ENCODE data around the gene PLXDC1.
"Not testable (repeated sequence)": the region's sequence is repeated elsewhere in the genome, so short reads cannot be mapped to it uniquely, and the experiment has no call there.

Gene PLXDC1

DNA sequence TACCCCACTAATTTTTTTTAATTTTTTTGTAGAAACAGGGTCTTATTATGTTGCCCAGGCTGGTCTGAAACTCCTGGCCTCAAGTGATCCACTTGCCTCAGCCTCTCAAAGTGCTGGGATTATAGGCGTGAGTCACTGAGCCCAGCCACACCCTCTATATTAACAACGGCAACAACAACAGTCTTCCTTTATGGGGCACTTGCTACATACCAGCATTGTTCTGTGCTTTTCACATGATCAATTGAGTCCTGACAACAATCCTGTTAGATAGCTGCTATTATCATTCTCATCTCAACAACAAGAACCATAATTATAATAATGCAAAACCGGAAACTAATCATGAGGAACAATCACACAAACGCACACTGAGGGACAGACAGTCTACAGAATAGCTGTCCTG, 27.1 kb upstream of the PLXDC1 start:
- no peak for DNase-seq

DNA sequence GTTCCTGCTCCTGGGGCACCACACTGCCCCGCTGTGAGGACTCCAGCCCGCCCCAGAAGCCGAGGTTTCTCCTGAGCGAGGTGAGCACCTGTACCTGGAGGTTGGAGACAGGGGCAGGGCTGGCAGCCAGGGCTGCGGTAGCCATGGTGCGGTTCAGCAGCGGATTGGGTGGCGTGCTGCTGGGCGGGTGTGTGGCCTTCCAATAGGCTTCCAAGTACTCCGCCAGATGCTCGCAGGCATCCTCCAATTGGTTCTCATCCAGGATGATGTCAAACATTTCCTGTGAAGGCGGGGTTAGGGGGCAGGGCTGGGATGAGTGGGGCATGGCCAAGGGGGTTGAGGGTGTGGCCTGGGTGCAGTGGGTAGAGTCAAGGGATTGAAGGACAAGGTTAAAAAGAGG, 25.8 kb upstream of the PLXDC1 start:
- DNase-seq: no peak

DNA sequence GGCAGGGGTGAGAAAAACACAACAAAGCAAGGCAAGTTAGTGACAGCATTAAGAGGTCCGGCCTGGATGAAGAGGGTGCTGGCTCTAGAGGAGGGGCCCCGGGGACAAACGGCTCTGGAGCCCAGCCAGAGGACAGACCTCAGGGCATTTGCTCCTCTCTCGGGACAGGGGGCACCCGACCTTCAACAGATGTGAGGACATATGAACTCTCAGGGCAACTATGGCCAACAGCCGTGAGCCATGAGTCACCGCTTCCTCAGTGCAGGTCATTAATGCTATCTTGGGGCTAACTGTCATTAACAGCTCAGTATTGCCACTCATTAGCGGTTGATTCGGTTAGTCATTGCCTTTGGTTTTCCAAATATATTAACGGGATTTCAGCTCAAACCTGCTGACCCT, 24.3 kb upstream of the PLXDC1 start:
- DNase-seq: no peak

DNA sequence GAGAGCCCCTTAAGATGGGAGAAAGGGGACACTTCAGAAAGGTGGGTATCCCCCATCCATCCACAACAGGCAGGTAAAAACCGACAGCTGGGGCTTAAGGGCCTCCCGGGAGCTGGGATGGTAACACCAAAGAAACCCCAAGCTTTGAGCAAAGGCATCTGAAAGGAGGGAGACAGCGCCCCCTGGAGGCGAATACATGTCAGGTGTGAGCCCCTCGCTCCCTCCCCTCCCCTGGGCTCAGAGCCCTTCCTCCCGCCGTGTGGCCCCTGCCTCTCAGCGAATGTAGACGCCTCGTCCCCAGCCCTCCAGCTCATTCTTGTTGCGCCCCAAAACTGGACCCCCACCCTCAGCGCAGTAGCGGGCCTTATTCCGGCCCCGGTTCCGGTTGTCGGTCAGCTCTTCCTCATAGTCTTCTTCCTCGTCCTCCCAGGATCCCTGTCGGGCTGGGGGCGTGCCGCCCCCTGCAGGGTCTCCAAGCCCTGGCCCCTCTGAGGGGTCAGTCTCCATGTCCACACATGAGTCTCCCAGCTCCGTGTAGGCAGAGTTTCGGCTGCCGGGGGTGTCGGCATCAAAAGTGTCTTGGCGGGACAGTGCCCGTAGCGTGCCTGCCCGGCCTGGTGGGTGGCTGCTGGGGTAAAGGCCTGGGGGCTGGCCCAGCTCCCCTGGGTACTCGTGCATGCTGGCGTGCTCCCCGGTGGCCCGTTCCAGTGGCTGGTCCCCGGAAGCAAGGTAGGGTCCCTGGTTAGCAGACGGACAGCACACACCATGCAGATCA, 23.7 kb upstream of the PLXDC1 start:
- DNase-seq: peak; percentile 76

DNA sequence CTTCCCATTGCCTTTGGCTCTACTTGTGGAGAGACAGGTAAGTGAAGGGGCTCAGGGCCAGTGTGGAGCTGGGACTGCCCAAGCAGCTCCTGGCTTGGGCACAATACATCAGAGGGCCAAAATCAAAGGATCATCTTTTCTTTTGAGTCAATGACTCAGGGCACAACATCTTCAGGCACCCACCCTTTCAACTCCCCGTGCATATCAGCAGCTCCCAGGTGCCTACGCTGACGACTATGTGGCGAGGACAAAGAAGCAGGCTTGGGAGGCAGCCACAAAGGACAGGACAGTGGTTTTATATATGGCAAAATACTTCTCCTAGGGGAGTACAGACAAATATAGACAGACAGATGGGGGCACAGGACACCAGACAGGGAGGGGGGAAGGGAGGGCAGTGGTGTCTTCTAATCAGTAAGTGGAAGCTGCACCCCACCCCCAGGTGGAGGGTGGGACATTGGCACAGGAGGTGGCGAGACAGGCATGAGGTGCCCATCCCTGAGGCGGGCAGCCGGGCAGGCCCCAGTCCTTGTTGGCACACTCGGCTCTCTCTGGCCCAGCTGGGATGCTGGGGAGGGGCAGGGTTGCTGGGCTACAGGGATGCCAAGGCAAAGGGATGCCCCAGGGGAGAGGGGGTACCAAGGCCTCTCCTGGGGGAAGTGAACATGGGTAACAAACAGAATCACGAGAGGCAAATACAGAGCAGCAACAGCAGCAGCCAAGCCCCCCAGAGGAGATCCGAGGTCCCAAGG, 22.3 kb upstream of the PLXDC1 start:
- no peak for DNase-seq

DNA sequence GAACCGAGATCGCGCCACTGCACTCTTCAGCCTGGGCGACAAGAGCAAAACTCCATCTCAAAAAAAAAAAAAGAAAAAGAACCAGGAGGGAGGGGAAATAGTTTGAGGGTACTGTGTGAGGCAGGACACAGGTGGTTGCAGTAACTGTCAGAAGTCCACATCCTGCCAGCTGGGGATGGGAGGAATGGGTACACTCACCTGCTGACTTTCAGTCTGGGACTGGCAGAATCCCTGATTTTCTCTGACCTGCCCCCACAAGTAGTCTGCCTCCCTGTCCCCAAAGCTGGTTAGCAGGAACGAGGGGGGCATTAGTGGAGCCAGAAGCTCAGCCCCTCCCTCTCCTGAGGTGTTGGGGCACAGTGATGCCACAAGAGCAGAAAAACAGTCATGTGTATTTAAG, 21.6 kb upstream of the PLXDC1 start:
- no peak for DNase-seq

DNA sequence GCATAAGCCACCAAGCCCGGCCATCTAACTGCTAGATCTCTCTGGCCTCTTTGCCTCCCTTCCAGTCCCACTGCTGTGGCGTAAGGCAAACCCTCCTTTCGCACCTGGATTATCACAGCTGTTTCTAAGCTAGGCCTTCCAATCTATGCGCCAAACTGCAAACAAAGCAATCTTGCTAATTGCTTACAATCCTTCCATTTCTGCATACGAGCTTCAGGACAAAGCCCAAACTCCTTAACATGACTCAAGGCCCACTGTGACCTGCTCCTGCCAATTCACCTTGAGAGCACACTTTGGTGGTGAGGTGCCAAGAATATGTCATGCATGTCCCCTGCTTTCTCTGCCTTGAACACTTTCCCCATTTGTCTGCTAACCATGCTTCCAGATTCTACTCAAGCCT, 20.5 kb upstream of the PLXDC1 start:
- no peak for DNase-seq

DNA sequence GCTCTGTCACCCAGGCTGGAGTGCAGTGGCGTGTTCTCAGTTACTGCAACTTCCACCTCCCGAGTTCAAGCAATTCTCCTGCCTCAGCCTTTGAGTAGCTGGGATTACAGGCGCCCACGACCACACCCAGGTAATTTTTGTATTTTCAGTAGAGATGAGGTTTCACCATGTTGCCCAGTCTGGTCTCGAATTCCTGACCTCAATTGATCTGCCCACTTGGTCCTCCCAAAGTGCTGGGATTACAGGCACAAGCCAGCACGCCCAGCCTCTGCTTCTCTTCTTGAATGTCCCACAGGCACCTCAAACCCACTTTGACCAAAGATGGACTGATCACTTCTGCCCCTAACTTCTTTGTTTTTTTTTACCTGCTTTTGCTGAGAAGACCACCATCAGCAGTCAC, 19.1 kb upstream of the PLXDC1 start:
- DNase-seq: no peak

DNA sequence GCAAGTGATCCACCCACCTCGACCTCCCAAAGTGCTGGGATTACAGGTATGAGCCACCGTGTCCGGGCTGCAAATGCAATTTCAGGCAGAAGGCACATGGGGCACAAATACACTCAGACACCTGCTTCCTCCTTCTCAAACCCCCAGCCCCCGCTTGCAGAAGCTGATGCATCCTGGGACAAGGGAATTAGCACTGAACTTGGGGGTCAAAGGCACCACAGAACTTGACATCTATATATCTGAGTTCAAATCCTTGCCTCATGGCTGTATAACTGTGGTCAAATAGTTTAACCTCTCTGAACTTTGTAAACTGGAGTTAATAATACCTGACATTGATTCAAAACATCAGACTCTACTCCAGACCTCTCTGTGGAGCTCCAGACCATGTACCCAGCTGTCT, 18.7 kb upstream of the PLXDC1 start:
- DNase-seq: no peak

DNA sequence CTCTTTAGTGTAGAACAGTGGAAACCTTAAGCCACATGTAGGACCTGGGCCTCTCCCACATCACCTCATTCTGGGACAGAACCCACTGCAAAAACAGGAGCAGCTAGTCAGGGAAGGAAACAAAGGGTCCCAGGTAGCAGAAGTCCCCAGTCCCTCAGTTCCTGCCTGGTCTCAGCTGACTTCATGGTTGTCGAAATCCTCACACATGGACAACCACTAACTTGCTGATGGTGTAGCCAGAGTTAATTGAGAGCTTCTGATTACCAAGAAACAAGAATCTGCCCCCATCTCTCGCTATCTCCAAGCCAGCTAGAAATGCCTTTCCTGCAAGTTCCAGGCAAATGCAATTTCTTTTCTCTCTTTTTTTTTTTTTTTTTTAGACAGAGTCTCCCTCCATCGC, 18.1 kb upstream of the PLXDC1 start:
- no peak for DNase-seq

DNA sequence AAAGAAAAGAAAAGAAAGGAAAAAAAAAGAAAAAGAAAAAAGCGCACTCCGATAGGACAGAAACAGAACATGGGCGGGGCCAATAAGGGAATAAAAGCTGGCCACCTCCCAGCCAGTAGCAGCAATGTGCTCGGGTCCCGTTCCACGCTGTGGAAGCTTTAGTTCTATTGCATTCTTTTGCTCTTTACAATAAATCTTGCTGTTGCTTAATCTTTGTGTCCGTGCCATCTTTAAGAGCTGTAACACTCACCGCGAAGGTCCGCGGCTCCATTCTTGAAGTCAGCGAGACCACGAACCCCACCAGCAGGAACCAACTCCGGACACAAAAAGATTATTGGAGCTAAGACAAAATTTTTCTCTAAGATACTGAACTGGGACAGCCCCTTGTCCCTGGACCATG, 17.7 kb upstream of the PLXDC1 start:
- DNase-seq: no peak

DNA sequence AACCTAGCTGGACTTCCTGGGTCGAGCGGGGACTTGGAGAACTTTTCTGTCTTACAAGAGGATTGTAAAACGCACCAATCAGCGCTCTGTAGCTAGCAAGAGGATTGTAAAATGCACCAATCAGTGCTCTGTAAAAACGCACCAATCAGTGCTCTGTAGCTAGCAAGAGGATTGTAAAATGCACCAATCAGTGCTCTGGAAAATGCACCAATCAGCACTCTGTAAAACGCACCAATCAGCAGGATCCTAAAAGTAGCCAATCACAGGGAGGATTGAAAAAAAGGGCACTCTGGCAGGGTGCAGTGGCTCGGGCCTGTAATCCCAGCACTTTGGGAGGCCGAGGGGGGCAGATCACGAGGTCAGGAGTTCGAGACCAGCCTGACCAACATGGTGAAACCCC, 17.1 kb upstream of the PLXDC1 start:
- not testable (repeated sequence) for DNase-seq

DNA sequence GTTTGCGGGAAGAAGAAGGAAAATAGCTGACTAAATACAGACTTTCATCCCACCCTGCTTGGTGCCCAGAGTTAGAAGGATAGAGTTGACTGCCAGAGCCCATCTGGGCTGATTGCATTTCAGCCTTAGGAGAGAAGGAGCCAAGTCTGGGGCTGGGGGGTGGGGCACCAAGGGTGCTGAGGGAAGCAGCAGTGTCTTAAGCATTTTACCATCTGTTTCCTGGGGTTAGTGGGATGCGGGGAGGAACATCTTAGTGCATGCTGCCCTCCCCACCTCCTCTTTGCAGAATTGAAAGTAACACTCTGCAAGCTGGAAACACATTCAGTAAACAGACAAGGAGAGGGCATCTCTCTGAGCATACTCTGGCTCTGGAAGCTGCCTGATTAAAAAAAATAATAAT, 16.0 kb upstream of the PLXDC1 start:
- no peak for DNase-seq

DNA sequence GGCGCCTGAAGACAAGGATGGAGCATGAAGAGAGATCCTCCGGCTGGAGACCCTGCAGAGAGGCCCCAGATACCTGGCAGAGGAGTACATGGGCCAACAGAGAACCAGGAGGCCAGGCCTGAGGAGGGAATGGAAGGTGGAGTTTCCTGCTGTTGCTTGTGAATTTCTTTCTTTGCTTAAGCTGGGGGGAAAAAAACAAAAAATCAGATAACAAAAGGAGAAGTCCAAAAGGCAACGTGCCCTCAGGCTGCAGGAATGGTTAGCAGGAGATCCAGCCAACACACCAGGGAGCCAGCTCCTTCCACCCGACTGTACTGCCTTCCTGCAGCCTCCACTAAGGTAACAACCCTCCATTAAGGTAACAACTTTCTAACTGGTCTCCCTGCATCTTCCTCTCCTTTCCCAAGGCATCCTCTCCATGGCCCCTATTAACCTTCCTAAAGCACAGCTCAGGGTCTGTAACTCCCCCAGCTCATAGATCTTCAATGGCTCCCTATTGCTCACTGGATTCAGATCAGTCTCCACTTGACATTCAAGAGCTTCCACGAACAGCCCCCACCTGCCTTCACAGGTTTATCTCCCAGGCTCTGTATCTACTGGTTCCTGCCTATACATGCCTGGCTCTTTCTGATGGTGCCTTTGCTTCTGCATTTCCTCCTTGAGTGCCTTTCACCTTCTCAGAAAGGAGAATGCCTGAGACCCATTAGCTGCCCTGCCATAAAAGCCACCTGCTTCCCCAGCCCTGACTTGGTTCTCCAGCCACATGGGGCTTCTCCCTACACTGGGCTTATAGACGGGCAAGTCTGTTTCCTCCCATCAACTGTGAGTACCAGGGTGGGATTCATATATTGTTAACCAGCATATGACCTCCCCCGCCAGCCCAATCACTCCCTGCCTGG, 15.2 kb upstream of the PLXDC1 start:
- no peak for DNase-seq

DNA sequence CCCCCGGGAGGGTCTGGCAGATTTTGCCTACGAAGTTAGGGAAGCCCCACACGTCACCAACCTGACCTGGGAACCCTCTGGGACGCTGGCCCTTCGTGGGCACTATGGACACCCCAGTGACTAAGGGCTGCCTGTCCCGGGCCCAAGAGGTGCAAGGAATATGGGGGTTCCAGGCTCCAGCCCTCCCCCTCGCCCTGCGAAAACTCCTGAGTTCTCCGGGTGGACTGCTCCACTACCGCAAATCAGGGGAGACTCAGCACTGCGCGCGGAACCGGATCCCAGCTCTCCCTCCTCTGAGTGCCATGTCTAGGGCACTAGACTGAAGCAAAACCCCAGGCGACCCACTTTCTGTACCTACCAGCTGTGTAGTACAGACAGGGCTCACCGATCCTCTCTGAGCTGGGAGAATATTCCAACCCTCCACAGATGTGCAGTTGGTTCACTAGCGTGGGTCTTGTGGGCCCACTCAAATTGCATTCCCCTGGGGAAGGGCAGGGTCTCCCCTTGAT, 14.5 kb upstream of the PLXDC1 start, which contains the start of gene ARL5C:
ARL5C (minus strand) TSS at position 321 of the 509 bp plus-strand sequence. CDS start 401 bp downstream, outside the sequence.
- no peak for DNase-seq

DNA sequence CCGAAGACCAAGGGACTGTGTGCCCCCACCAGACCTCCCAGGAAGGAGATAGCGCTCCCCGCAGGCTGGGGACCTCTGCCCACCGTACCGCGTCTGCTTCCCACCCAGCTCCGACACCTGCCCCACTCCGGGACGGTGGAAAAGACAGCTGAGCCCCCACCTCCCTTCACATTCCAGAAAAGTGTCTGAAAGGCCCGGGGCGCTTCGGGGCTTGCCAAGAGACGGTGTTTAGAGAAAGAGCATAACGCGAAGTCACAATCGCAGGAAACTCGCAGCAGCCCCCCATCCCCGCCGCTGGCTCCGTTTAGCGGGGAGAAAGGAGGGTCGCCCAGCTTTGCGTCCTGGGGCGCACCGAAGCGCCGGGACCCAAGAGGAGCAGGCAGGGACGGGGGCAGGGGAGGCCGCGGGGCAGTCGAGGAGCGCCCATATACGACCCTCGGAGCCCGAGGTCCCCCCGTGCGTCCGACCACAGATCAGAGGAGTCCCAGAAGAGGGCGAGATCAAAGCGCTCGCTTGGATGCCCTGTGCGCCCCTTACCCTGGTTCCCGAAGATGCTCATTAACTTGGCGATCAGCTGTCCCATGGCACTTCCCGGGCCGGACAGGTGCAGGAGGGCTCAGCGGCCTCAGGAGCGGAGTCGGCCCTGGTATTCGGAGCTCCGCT, 13.9 kb upstream of the PLXDC1 start:
- no peak for DNase-seq

DNA sequence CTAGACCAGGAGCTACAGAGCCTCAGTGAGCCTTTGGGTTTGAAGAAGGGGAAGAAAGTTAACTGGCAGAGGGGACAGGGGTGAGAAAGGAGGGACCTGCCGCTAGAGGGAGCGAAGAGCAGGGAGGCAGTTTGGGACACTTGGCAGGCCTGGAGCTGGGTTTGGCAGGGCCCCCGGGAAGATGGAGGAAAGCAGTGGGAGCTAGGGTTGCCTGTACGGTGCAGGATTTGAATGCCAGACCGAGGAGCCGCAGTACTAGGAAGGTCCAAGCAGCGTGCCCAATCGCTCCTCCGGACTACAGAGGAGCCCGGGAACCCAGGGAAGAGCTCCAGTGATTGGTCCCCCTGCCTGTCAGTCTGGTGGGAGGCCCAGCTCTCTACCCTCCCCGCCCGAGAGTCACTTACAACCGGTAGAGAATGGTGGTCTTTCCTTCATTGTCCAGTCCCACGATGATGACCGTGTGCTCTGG, 13.3 kb upstream of the PLXDC1 start:
- peak; percentile 76 for DNase-seq

DNA sequence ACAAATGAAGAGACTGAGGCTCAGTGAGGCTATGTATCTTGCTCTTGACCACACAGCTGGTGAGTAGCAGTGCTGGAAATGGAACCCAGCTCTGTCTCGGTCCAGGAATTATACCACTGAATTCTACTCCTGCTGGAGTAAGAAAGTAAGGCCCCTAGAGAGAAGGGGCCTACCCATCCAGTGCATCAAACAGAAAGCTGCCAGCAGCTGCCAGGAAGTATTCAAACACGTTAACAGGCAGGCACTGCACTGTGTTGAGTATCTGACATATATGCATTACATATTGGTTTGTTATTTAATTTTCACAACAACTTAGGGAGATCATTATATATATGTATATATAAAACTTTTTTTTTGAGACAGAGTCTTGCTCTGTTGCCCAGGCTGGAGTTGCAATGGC, 10.5 kb upstream of the PLXDC1 start:
- DNase-seq: no peak

DNA sequence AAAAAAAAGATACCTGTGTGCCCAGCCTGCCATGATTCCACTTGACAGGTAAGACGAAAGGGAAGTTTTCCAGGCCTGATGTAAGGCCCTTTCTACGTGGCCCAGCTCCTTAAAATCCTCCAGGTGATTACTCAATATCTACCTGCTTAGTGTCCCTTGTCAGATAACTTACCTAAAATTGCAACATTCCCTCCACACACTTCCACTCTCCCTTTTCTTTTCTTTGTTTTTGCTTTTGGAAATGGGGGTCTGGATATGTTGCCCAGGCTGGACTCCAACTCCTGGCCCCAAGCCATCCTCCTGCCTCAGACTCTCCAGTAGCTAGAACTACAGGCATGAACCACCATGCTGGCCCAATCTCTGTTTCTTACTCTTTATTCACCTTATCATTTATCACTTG, 7.2 kb upstream of the PLXDC1 start:
- no peak for DNase-seq

DNA sequence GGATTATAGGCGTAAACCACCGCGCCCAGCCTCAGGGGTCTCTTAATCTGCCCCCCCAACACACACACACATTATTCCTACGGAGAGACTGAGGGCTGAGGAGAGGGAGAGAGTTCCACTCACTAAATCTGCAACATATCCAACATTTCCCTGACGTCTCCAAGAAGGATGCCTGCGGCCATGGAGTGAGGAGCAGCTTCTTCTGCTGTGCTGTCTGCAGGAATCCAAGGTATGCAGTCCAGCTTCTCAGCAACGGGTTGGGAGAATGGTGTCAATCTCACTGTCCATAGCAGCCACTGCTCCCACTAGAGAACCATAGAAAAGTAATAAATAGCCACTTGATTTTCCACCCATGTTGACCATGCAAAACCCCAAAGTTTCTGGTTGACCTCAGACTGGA, 5.1 kb upstream of the PLXDC1 start:
- DNase-seq: no peak

DNA sequence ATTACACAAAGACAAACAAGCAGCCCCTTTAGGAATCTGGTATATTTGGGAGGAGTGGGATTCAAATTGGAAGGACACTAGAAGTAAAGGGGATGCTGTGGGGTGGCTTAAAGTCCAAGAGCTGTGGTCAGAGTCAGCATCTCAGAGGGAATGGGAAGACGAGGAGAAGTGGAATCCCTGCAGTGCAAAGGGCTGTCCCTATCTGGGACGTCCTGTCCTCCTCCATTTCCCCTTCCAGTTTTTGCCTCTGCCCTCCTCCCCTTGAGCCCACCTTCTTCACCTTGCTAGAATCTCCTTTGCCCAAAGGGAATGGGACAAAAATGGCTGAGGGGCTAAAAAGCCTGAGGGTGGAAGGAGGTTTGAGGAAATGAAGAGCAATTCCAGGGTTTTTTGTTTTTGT, 4.2 kb upstream of the PLXDC1 start:
- DNase-seq: no peak

DNA sequence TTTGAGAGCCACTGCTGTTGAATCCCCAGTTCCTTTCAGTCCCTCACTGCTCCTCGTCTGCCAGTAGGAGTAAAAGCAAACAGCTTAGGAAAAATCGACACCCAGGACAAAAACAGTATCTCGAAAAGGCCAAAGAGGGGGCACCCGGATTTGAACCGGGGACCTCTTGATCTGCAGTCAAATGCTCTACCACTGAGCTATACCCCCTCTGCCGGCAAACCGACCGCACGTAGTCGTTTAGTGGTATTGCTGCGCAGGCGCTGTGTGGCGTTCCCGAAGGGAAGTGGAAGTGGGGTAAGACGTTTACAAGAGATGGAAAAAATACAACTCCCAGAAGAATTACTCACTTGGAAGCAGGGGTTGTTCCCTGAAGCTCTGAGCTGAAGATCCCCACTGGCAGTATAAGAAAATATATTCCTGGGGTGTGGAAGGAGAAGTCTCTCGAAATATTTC, 2.2 kb upstream of the PLXDC1 start:
- DNase-seq: peak; percentile 91

Measured in stimulated activated CD4-positive, alpha-beta T cell treated with anti-CD3 and anti-CD28 coated beads, Interleukin-1b, Interleukin-23, amount 100 ng/mL, for 48 hours (primary cell).